SU-DHL-6 (cell line): ENCODE measurements around the gene TMEM151A.

ENCODE experiments used
- CTCF ChIP-seq: fragments of 200-600 bp; sonication (generic); IDR thresholded peaks from one replicate; pipeline ENCODE4 v1.5.1; 2017; ENCODE audit warnings: antibody characterized with exemption, mild to moderate bottlenecking, low read length, moderate library complexity; ENCODE audit not compliant: insufficient read depth, poor library complexity, severe bottlenecking
- EZH2phosphoT487 ChIP-seq: fragments of 200-600 bp; sonication (generic), shearing (Covaris generic); conservative IDR thresholded peaks from 2 replicates; pipeline ENCODE4 v1.6.1; 2018; ENCODE audit warnings: mild to moderate bottlenecking, antibody characterized with exemption, low read length, moderate library complexity, mixed read lengths

GRCh38 chr11:66334605-66335442 lies 43.1 kb downstream of the TMEM151A start:
- TF ChIP-seq CTCF = no peak
- TF ChIP-seq EZH2phosphoT487 = no peak
